ENCODE results near the gene TMEM181. TPM values are rescaled to one million over a fixed set of nuclear protein-coding genes. Genes with fewer than 3 reads are reported as not detected.

Gene TMEM181
- total and polyA plus RNA-seq, 2 of the 13 experiments (the other 11 are each of a cell fraction or from before 2014, with no cell fraction given): 59.1 to 108 TPM

- TF ChIP-seq PAXIP1 (CRISPR knock-in tag; conservative IDR thresholded peaks at IDR 0.05) (peak; percentile 61; the same call in 1 of the 2 replicates), ZNF781 (CRISPR knock-in tag; IDR thresholded peaks at IDR 0.05; ENCODE audit: borderline replicate concordance, not compliant biosample characterization) (peak; percentile 99), ZNF362 (CRISPR knock-in tag; IDR thresholded peaks at IDR 0.05; ENCODE audit: borderline replicate concordance) (no peak), TERF1 (CRISPR knock-in tag; IDR thresholded peaks at IDR 0.05) (no peak; the same call in 1 of the 2 replicates), CSRNP1 (CRISPR knock-in tag; IDR thresholded peaks at IDR 0.05) (peak; percentile 99), ZNF800 (CRISPR knock-in tag; IDR thresholded peaks at IDR 0.05) (peak; percentile 97), SALL1 (CRISPR knock-in tag; IDR thresholded peaks at IDR 0.05) (peak; percentile 98), NR1H2 (CRISPR knock-in tag; IDR thresholded peaks at IDR 0.05; ENCODE audit: borderline replicate concordance, low read depth) (no peak), PHF8 (CRISPR knock-in tag; IDR thresholded peaks at IDR 0.05) (peak; percentile 73), GLI4 (CRISPR knock-in tag; IDR thresholded peaks at IDR 0.05; ENCODE audit: borderline replicate concordance) (peak; percentile 99), CBFB (CRISPR knock-in tag; IDR thresholded peaks at IDR 0.05) (0 out of 2 replicates have a peak, but pooled peaks have one; percentile 43), ZBTB2 (CRISPR knock-in tag; IDR thresholded peaks at IDR 0.05; ENCODE audit: low read depth) (peak; percentile 66), SKIL (CRISPR knock-in tag; IDR thresholded peaks at IDR 0.05; ENCODE audit: borderline replicate concordance) (peak; percentile 74; the same call in 1 of the 2 replicates)
Observed at GRCh38 chr6:158536084-158536890, 23.6 kb upstream of the TMEM181 start (continued).

All from HepG2 (cell line).